ENCODE results near the gene IQCN.

Gene IQCN, protein sequence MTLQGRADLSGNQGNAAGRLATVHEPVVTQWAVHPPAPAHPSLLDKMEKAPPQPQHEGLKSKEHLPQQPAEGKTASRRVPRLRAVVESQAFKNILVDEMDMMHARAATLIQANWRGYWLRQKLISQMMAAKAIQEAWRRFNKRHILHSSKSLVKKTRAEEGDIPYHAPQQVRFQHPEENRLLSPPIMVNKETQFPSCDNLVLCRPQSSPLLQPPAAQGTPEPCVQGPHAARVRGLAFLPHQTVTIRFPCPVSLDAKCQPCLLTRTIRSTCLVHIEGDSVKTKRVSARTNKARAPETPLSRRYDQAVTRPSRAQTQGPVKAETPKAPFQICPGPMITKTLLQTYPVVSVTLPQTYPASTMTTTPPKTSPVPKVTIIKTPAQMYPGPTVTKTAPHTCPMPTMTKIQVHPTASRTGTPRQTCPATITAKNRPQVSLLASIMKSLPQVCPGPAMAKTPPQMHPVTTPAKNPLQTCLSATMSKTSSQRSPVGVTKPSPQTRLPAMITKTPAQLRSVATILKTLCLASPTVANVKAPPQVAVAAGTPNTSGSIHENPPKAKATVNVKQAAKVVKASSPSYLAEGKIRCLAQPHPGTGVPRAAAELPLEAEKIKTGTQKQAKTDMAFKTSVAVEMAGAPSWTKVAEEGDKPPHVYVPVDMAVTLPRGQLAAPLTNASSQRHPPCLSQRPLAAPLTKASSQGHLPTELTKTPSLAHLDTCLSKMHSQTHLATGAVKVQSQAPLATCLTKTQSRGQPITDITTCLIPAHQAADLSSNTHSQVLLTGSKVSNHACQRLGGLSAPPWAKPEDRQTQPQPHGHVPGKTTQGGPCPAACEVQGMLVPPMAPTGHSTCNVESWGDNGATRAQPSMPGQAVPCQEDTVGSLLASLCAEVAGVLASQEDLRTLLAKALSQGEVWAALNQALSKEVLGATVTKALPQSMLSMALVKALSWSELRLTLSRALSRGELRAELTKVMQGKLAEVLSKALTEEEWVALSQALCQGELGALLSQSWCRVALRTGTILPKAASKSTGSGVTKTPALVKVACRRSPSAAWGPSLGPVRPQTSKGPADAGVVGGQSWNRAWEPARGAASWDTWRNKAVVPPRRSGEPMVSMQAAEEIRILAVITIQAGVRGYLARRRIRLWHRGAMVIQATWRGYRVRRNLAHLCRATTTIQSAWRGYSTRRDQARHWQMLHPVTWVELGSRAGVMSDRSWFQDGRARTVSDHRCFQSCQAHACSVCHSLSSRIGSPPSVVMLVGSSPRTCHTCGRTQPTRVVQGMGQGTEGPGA (N-terminal part only)

DNA sequence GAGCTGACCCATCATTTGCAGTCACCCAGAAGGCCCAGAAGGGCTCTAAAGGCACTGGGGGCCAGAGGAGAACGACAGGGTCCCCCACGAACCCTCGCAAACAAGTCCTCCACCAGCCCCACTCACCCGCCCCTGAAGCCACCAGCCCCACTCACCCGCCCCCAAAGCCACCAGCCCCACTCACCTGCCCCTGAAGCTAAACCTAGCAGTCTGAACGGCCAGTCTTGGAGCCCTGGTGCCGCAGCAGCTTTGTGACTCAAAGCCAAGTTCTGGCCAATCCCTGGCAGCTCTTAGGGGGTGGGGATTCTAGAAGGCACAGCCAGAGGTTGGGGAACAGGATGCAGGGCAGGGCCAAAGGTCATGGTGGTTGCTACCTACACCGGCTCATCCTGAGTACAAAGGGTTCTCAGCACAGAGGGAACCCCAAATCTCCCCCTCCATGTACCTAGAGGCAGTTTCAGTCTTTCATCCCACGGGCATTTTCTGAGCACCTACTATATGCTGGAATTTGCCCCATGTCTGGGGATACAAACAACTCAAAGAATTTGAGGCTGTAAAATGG, at the start of gene IQCN:
Gene IQCN, minus strand, starts transcription at position 234 of the 562 bp plus-strand sequence. CDS start 4,974 bp downstream, outside the sequence.
- no peak for DNase-seq

DNA sequence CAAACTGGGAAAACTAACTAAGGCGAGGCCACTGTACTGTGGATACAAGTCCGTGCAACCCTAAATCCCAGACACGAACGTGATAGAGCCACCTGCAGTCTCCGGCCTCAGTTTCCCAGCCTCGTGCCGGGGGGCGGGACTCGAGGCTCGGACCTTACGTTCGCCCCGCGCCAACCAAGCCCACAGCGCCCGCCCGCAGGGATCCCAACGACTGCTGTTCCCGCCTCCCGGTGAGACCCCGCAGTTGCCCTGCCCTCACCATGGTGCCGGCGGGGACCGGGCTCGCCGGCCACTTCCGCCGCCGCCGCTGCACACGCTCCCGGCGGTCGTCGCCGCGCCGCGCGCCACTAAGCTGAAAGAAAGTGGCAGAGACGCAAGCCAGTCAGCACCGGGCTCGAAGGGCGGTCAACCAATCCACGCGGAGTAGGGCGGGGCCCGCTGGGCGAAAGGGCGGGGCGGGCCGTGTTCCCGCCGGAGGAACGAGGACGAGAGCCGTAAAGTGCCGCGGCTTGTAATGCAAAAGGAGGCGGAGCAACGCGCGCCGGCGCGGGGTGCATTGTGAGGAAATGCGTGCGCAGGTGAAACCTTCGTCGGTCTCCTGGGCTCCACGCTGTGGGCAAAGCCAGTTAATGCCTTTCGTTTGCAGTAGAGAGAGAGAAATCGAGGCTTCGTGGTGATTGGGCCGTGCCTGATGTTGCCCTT, 48.7 kb upstream of the IQCN start, which contains the start of gene LSM4:
Gene LSM4, minus strand, starts transcription at position 318 of the 702 bp plus-strand sequence. Its CDS starts 56 bp downstream, at position 262.
- peak; percentile 98 for DNase-seq

DNA sequence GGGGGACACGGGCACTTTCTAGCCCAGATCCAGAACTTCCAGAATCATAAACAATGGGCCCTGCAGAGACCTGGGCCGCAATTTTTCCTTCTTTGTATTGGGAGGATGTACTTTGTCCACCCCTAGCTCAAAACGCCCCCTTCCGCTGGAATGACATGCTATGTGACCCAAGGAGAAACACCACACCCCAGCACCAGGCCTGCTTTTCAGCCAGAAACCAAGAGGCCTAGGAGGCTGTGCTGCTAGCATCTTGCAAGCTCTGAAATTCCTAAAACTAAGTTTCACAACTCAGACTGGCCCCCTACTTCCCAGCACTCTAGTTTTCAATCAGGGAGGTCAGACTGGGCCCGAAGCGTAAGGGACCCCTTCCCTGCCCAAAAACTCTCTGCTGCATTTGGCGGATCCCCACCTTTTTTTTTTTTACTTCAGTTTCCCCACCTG, 48.1 kb upstream of the IQCN start:
- peak; percentile 32 for DNase-seq

DNA sequence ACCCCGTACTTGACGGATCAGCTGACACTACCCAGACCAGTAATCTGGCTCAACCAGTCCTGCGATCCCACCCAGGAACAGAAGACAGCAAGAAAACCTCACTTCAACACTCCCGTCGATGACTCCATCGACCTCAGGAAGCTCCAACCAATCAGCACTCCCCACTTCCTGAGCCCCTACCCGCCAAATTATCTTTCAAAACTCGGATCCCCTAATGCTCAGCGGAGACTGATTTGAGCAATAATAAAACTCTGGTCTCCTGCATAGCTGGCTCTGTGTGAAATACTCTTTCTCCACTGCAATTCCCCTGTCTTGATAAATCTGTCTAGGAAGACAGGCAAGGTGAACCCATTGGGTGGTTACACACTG, 47.5 kb upstream of the IQCN start:
- no peak for DNase-seq

DNA sequence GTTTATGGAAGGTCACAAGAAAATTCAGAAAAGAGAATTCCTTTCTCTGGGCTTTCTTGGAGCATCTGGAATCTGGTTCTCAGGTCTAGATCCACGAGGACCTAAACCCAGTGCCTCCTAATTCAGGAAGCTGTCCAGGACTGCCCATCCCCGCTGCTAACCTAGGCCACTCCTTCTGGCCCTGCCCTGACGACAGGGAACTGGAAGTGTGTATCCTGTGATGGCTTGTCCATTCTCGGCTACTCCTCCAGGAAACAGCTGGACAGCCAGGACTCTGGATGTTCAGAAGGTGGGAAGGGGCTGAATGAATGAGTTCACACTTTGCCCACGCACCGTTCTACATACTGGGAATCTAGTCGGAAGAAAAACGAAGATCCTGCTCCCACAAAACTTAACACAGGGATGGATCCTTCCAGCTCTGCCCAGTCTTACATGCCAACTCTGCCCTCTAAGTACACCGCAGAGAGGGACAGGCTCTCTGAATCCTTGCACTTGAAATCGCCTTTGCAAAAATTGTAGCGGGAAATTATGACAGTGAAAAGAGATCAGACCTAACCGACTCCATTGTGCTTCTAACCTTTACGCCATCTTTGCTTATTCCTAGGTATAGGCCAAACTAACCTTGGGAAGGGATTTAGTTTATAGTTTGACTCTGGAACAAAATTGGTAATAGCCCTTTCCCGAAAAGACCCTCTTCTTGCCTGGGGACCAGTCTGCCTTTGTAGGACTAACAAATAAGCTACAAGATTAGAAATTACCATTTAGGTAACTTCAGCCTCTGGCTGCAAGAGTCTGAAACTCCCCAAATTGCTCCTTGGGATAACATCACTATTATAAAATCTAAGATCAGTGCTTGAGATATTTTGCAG, 46.8 kb upstream of the IQCN start:
- no peak for DNase-seq

DNA sequence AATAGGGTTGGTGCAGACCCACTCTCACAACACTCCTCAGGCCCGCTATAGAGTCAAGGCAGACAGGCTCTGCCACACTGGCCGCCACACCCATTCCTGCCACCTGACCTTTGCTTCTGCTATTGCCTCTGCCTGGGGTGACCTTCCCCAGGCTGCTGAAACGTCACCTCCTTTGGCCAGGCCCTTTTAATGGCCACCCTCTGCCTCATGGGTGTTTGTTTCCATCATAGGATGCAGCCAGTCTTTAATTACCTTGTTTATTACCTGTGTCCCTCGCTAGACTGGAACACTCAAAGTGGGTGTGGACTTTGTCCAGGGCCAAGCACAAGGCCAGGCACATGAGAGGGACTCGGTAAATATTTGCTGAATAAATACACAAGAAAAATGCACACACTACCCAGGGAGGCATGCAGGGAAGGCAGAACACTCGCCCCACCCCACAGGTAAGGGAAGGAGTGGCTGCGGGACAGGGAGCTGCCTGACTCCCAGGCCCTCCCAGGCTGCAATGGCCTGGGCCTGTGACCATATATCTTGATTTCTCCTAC, 45.4 kb upstream of the IQCN start:
- DNase-seq = no peak

DNA sequence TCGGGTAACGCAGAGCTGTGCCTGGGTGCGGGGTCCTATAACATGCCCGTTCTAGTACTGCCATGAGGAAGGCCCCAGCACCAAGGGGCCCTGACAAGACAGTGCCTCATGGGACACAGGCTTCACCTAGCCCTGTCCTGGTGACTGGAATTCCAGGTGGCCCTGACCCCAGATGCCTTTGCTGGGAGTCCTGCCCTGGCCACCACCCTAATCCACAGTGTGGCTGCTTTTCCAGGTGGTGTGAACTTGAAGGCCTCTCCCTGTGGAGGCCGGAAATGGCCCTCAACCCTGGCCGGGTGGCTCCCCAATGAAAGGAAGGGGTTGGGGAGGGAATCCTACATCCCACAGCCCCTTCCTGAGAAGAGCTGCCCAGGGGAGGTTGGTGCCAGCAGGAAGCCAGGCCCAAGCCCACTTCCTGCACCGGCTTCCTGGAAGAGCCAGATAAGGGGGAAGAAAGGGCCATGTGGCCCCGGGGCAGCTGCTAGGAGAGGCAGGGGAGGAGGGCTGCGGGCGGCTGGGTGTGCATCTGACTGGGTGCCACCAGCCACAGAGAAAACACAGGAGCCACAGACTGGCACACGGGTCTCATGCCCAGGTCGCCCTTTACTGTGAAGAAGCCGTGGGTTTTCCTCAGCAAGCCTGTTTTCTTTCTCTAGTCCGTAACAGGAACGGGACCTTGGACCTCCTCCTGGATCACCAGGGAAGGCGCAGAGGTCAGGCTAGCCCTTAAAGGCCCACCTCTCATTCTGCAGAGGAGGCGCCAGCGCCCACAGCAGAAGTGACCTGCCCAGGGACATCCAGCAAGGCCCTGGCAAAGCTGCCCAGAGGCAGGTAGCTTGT, 43.9 kb upstream of the IQCN start:
- DNase-seq = no peak

DNA sequence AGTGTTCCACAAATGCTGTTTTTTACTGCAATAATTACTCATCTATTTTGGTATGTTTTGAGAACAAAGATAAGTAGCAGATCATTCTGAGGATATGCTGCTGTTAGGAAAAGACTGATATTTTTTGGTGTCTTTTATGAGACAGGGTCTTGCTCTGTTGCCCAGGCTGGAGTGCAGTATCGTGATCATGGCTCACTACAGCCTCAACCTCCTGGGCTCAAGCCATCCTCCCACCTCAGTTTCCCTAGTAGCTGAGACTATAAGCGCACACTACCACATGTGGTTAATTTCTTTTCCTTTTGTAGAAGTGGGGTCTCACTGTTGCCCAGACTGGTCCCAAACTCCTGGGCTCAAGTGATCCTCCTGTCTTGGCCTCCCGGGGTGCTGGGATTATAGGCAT, 39.1 kb upstream of the IQCN start:
- DNase-seq = no peak

DNA sequence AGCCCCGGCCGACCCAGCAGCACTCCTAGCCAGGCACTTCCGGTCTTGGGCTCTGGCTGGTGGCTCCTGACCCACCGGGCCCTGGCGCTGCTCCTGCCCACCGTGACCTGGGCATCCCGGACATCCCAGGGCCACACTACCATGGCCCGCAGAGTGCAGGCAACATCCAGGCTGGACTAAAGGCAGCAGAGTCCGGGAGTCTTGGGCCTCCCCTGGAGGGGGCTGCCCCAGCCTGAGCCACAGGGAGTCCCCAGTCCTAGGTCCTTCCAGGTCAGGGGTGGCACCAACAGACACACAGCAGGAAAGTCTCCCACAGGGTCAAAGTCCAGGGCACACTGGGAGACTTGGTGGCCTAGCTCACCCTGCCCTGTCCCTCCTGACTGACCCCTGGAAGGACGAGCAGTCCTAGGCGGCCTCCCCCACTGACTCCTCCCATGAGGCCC, 37.9 kb upstream of the IQCN start:
- DNase-seq = no peak

DNA sequence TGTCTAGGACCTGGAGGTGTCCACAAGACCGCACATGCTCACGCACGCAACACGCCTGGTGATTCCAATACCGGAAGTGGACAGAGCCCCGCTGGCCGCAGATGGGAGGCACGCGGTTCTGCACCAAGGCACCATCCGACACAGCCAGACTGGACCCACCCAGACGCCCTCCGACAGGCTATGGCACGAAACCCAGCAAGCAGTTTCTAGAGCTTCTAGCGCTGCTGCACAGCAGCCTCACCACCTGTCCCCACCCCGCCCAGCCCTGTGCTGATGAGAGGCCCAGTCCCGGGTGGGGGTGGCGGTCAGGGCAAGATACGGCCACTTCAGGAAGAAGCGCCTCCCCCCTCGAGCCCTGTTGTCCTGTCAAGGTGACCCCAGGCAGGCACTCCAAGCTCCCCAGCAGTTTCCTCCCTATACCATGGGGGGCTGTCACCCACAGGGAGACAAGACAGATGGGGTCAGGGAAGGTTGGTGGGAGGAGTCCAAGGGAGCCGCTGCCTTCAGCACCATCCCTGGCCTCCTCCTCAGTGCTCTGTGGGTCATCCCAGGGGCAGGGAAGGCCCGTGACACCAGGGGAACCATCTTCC, 37.3 kb upstream of the IQCN start:
- DNase-seq = no peak

DNA sequence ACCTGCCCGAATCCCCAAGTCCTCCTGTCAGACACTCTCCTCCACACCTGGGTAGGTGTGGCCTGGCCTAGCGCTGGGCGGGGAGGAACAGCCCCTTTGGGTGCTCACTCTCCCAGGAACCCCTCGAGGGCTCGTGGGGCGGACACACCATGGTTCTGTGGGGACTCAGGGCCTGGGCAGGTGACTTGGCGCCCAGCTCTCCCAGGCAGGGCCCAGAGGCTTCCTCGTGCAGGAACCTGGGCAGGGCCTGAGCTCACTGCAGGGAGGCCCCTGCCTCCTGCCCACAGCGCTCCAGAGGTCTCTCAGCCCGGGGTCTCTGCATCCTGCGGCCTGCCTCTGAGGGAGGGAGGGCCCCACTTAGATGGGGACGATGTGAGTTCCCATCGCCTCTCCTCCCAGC, 36.7 kb upstream of the IQCN start:
- no peak for DNase-seq

DNA sequence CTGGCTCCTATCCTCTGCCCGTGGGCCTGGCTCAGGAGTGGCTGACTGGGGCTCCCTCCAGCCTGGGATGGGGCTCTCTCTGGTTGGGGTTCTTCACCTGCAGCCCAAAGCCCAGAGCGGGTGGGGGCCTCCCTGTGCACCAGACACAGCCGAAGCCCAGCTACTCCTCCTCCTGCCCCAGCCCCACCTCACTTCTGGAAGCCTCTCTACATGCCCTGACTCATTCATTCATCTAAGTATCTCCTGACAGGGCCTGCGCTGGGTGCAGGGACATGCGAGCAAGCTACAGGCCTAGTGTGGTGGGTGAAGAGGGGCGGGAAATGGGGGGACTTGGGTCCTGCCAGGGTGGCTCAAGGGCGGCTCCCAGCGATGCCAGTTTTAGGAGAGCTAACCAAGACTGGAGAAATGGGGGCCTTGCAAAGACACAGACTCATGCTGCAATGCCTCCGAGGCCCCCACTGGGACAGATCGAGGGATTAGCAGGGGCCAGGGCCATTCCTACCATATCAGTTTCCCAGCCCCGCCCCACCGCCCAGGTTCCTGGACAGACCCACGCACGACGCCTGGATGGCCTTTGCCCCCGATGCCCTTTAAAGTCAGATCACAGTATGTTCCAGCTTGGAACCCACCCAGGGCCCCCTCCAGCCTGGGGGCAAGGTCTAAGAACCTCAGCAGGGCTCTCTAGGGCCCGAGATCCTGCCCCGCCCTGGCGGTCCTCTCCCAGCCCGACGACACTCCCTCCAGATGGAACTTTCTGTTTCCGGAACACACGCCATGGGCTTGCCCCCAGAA, 36.1 kb upstream of the IQCN start:
- DNase-seq = no peak

DNA sequence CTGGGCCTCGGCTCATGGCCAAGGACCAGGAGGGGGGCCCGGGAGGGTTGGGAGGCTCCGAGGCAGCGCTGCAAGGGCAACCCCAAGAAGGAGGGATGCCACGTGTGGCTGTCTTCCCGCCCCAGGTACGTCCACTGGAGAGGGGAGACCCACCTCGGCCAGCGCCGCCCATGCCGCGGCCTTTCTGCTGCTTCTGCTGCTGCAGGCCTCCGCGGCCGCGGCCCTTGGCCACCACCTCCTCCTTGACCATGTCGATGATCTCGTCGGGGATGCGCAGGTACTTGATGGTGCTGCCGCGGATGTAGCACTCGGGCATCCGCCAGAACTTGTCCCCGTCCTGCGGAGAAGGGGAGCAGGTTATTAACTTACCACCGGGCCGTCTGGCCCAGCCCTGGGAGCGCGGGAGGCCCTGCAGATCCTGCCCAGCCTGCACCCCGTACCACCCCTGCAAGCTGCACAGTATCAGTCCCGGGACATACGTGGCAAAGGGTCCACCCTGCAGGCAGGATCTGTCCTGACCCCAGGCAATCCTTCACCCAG, 35.3 kb upstream of the IQCN start:
- no peak for DNase-seq

DNA sequence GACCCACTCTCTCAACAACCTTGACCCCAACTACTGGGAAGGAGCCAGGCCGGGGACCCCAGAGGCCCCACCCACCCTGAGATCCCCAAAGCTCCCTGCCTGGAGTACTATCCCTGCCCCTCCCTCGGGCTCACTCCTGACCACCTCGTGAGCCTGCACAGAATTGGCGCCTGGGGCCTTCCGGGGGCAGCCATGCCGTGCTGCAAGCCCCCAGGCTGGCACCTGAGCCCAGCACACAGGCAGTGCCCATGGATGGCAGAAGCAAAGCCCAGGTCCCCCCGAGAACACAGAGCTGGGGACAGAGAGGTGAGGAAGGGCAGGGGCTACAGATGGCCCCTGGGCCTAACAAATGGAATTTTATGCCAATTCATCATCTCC, 34.7 kb upstream of the IQCN start:
- DNase-seq = no peak

DNA sequence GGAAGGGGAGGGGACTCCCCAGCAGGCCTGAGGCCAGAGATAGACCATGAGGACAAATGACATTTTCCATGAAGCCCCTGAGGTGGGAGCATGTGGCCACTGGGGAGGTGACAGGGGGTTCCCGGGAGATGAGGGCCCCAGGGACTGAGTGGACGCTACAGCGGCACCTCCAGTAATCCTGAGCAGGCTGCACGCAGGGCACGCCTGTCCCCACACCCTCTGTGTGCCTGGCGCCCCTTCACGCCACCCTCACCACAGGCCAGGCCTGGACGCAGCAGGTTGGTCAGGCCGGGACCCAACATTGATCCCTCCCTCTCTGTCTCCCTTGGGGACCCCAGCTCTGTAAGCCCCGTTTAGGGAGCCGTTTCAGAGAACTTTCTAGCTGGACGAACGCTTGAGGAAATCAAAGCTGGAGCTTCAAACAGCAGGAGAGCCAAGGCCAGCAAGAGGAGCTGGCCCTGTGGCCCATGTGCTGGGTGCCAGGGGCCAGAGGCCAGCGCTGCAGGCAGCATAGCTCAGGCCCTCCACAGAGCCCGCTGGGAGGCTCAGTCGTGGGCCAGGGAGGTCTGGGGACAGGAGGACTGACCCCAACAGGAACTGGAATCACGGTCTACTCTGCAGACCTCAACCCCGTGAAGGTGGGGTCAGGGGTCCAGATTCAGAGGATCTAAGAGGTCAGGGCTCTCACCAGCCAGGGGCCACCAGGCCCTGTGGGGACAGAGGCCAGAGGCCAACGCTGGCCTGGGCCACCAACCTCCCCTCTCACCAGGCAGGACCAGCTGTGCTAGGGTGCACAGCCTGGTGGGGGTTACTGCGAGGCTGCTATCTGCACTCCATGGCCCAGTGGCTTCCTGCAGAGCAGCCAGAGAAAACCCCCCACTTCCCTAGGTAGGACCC, 34.0 kb upstream of the IQCN start:
- DNase-seq = no peak

DNA sequence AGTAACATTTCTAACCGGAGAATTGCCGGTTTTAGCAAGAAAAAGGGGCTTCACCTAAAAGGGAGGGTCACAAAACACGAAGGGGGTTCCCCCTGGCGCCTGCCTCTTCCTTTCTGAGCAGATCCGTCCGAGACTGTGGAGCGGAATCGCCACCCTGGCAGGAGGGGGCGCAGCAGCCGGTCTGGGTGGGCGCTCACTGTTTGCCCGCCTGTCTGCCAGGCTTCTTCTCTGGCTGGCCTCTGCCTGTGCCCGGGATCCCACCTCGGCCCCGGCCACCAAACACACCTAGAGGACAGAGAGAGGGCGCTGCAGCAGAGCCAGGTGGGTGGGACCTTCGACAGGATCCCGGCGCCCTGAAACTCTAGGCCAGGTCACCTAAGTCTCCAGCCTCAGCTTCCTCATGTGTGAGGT, 33.0 kb upstream of the IQCN start:
- no peak for DNase-seq

DNA sequence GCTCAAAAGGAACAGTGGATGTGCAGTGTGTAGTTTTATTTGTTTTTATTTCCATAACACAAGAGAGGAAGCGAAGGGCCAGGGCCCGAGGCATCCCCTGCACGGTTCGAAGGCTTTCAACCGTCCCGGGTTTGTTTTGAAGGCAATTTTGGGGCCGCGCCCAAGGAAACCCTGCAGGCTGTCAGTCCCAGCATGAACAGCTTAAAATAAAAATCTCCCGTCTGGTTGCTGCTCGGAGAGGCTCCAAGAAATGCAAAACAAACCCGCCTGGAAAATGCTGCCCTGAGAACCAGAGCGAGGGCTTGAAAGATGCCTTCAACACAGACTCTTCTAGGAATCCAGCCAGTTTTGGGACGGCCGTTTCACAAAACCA, 32.6 kb upstream of the IQCN start:
- no peak for DNase-seq
